CD4-positive, alpha-beta memory T cell (primary cell): ENCODE measurements around the gene SERPING1. TPM values are rescaled to one million over a fixed set of nuclear protein-coding genes. Genes with fewer than 3 reads are reported as not detected.

Experiments
- CTCF ChIA-PET: fragments of 350-600 bp; sonication (Branson Sonifier 250); formaldehyde crosslinking; loops from one replicate; lab custom pipeline; 2021; ENCODE audit warnings: inconsistent platforms; ENCODE audit not compliant: partially characterized antibody; lab: Charles Lee
- POLR2A ChIA-PET: fragments of 350-600 bp; sonication (Branson Sonifier 250); formaldehyde crosslinking; loops from one replicate; lab custom pipeline; 2021; ENCODE audit not compliant: partially characterized antibody; lab: Charles Lee
- DNase-seq, 5 donors: peaks; one replicate each; pipeline versions ENCODE4 v3.0.0 to v3.0.0-alpha.2; 2020 to 2022; ENCODE audit warnings: mixed read lengths in 1 of 5
- H3K27ac ChIP-seq: one replicate; pipeline ENCODE4 v1.7.0; 2013; ENCODE audit warnings: low read depth, low read length
- H3K27me3 ChIP-seq: 2 replicates; pipeline ENCODE4 v1.7.0; 2013; ENCODE audit warnings: mild to moderate bottlenecking, low read length, moderate library complexity; ENCODE audit not compliant: insufficient read depth
- H3K36me3 ChIP-seq: 2 replicates; pipeline ENCODE4 v1.7.0; 2013; ENCODE audit warnings: mild to moderate bottlenecking, low read length, moderate library complexity; ENCODE audit not compliant: insufficient read depth
- H3K4me1 ChIP-seq: 2 replicates; pipeline ENCODE4 v1.7.0; 2013; ENCODE audit warnings: mild to moderate bottlenecking, low read length, moderate library complexity; ENCODE audit not compliant: insufficient read depth
- H3K4me3 ChIP-seq, 2 donors: one replicate each; pipeline ENCODE4 v1.7.0; 2013; ENCODE audit warnings: low read length in 2 of 2, mild to moderate bottlenecking in 1 of 2
- H3K9me3 ChIP-seq, 2 donors: one replicate each; pipeline ENCODE4 v1.7.0; 2013; ENCODE audit warnings: low read length in 2 of 2, control low read depth in 1 of 2; ENCODE audit not compliant: control insufficient read depth in 1 of 2
- H3K27ac Mint-ChIP-seq, 7 donors: one replicate each; pipeline ENCODE4 v1.8.0; 2020 to 2021; ENCODE audit warnings: mixed read lengths in 7 of 7, mild to moderate bottlenecking in 6 of 7, inconsistent platforms in 3 of 7, moderate library complexity in 3 of 7
- H3K27me3 Mint-ChIP-seq, 2 donors: one replicate each; pipeline ENCODE4 v1.8.0; 2020 to 2021; ENCODE audit warnings: mixed read lengths in 2 of 2
- H3K36me3 Mint-ChIP-seq, 2 donors: one replicate each; pipeline ENCODE4 v1.8.0; 2020 to 2021; ENCODE audit warnings: mixed read lengths in 2 of 2, inconsistent platforms in 1 of 2, mild to moderate bottlenecking in 1 of 2
- H3K4me1 Mint-ChIP-seq, 4 donors: one replicate each; pipeline ENCODE4 v1.8.0; 2020 to 2021; ENCODE audit warnings: mixed read lengths in 4 of 4, mild to moderate bottlenecking in 1 of 4
- H3K4me3 Mint-ChIP-seq, 8 donors: one replicate each; pipeline ENCODE4 v1.8.0; 2020 to 2021; ENCODE audit warnings: mixed read lengths in 8 of 8, mild to moderate bottlenecking in 7 of 8, moderate library complexity in 6 of 8, inconsistent platforms in 3 of 8
- H3K9me3 Mint-ChIP-seq, 8 donors: one replicate each; pipeline ENCODE4 v1.8.0; 2020 to 2021; ENCODE audit warnings: mixed read lengths in 8 of 8, mild to moderate bottlenecking in 5 of 8, inconsistent platforms in 3 of 8, moderate library complexity in 1 of 8
- intact Hi-C: fragments of 100-400 bp; cut with micrococcal nuclease; formaldehyde crosslinking; loops from one replicate; pipeline ENCODE4 v1.15.1; 2023
- polyA plus RNA-seq, 2 donors: library from polyadenylated mRNA; unstranded; fragments of 300-500 nt; fragmentation: Illumina TruSeq; gene quantifications; one replicate each; pipeline ENCODE4 v1.2.3, GENCODE V29; 2021
- total RNA-seq, 2 experiments: library from RNA; stranded (reverse); gene quantifications; one replicate each; pipeline ENCODE4 v1.2.3, GENCODE V29; 2021

Gene SERPING1
- total and polyA plus RNA-seq, 4 experiments from 2014 or later, result not detected

GRCh38 chr11:57656885-57657193 is 59.4 kb downstream of the SERPING1 start:
- Histone ChIP-seq H3K9me3 (no peaks in the 10 kb centered on the region), H3K36me3 (peaks cover 11% of the 10 kb centered on the region), H3K4me3 (peak overlapping the region; percentile 28 to 91), H3K27ac (peak overlapping the region; percentile 84), H3K27me3 (no peaks in the 10 kb centered on the region), H3K4me1 (peaks cover 16% of the 10 kb centered on the region)
- Mint-ChIP-seq H3K27ac (peak overlapping the region; percentile 86 to 100 (median 97)), H3K9me3 (peaks cover 0 to 2% (median 0%) of the 10 kb centered on the region in 8 donors), H3K27me3 (no peaks in the 10 kb centered on the region), H3K4me1 (peaks cover 15 to 30% (median 25%) of the 10 kb centered on the region in 4 donors), H3K4me3 (peak overlapping the region; percentile 94 to 100 (median 98)), H3K36me3 (peaks cover 17 to 29% of the 10 kb centered on the region in 2 donors)
- intact Hi-C loops, result loop anchor here (1.0 kb wide), 7 partner anchors 8 to 921 kb away; partner anchors contain the start of genes MED19, SELENOH, TIMM10 and TMX2
- POLR2A ChIA-PET, result interaction anchor here (0.7 to 4.4 kb wide), 8 partner anchors 8 to 143 kb away, joined by 3 to 33 read pairs (median 4); partner anchors contain the start of genes SELENOH, TIMM10, UBE2L6 and ZDHHC5
- CTCF ChIA-PET, result interaction anchor here (0.6 to 4.2 kb wide), 5 partner anchors 13 to 144 kb away, joined by 4 to 16 read pairs (median 11); partner anchors contain the start of gene UBE2L6
- no peak for DNase-seq

- H3K36me3 ChIP-seq, result peaks cover 11% of the 10 kb centered on the region
- no peaks in the 10 kb centered on the region for H3K9me3 ChIP-seq
- peaks cover 21 to 33% of the 10 kb centered on the region in 2 donors for H3K36me3 Mint-ChIP-seq
- no peaks in the 10 kb centered on the region for H3K27me3 Mint-ChIP-seq
- POLR2A ChIA-PET, result interaction anchor here (0.7 to 4.4 kb wide), 8 partner anchors 9 to 143 kb away, joined by 3 to 33 read pairs (median 4); partner anchors contain the start of genes SELENOH, TIMM10, UBE2L6 and ZDHHC5
- peak within 1 kb of the TSS; percentile 84 for H3K27ac ChIP-seq
- peak within 1 kb of the TSS; percentile 91 to 96 for H3K4me3 ChIP-seq
- CTCF ChIA-PET, result interaction anchor here (0.6 to 4.2 kb wide), 8 partner anchors 9 to 144 kb away, joined by 4 to 16 read pairs (median 8); partner anchors contain the start of gene UBE2L6
- peak within 1 kb of the TSS; percentile 94 to 100 (median 98) for H3K4me3 Mint-ChIP-seq
- no peaks in the 10 kb centered on the region for H3K27me3 ChIP-seq
- peaks cover 16% of the 10 kb centered on the region for H3K4me1 ChIP-seq
- DNase-seq, result peak; percentile 98 to 99 (median 98)
- intact Hi-C loops, result loop anchor here (1.0 kb wide), 7 partner anchors 8 to 921 kb away; partner anchors contain the start of genes MED19, SELENOH, TIMM10 and TMX2
- H3K27ac Mint-ChIP-seq, result peak within 1 kb of the TSS; percentile 86 to 100 (median 97)
- H3K9me3 Mint-ChIP-seq, result peaks cover 0 to 2% (median 0%) of the 10 kb centered on the region in 8 donors
- H3K4me1 Mint-ChIP-seq, result peaks cover 15 to 30% (median 27%) of the 10 kb centered on the region in 4 donors
These were observed 59.9 kb downstream of the SERPING1 start, which contains the start of gene CLP1 for GRCh38 chr11:57657194-57658022. TSS of gene CLP1 (plus strand) at chr11:57657762. CDS start at chr11:57659477, 1,715 bp downstream.

- peaks cover 17 to 30% (median 27%) of the 10 kb centered on the region in 4 donors for H3K4me1 Mint-ChIP-seq
- peaks cover 0 to 2% (median 0%) of the 10 kb centered on the region in 8 donors for H3K9me3 Mint-ChIP-seq
- no peak for DNase-seq
- H3K27me3 ChIP-seq, result no peaks in the 10 kb centered on the region
- peaks cover 26 to 38% of the 10 kb centered on the region in 2 donors for H3K36me3 Mint-ChIP-seq
- H3K4me3 Mint-ChIP-seq, result peak overlapping the region; percentile 94 to 100 (median 98)
- intact Hi-C loops, result no loop called here
- peak overlapping the region; percentile 84 for H3K27ac ChIP-seq
- no peaks in the 10 kb centered on the region for H3K9me3 ChIP-seq
- CTCF ChIA-PET, result interaction anchor here (0.6 to 2.6 kb wide), 4 partner anchors 9 to 142 kb away, joined by 3 to 9 read pairs (median 5); no protein-coding TSS in a partner anchor
- peak overlapping the region; percentile 86 to 100 (median 97) for H3K27ac Mint-ChIP-seq
- peaks cover 16% of the 10 kb centered on the region for H3K4me1 ChIP-seq
- POLR2A ChIA-PET, result interaction anchor here (1.0 to 4.4 kb wide), 5 partner anchors 10 to 128 kb away, joined by 3 to 33 read pairs (median 4); partner anchors contain the start of genes SELENOH, TIMM10, UBE2L6 and ZDHHC5
- no peaks in the 10 kb centered on the region for H3K27me3 Mint-ChIP-seq
- peaks cover 11% of the 10 kb centered on the region for H3K36me3 ChIP-seq
- peak overlapping the region; percentile 91 to 96 for H3K4me3 ChIP-seq
These were observed 60.5 kb downstream of the SERPING1 start for GRCh38 chr11:57658023-57658361.

- Mint-ChIP-seq H3K4me3 (peak overlapping the region in 1 of 8 donors; percentile 21), H3K36me3 (peaks cover 26 to 38% of the 10 kb centered on the region in 2 donors), H3K4me1 (peaks cover 17 to 30% (median 27%) of the 10 kb centered on the region in 4 donors), H3K27ac (no peak overlapping the region), H3K9me3 (peaks cover 0 to 4% (median 0%) of the 10 kb centered on the region in 8 donors), H3K27me3 (no peaks in the 10 kb centered on the region)
- ChIA-PET POLR2A (interaction anchor here (1.2 to 4.4 kb wide), 3 partner anchors 8 to 53 kb away, joined by 3 to 33 read pairs (median 3); partner anchors contain the start of genes TMX2 and ZDHHC5), CTCF (interaction anchor here (1.6 to 2.6 kb wide), 2 partner anchors 15 to 141 kb away, joined by 5 to 9 read pairs; no protein-coding TSS in a partner anchor)
- Histone ChIP-seq H3K36me3 (peaks cover 11% of the 10 kb centered on the region), H3K9me3 (no peaks in the 10 kb centered on the region), H3K27me3 (no peaks in the 10 kb centered on the region), H3K4me3 (no peak overlapping the region), H3K27ac (no peak overlapping the region), H3K4me1 (peaks cover 16% of the 10 kb centered on the region)
- intact Hi-C loops, result no loop called here
- DNase-seq, result no peak
These were observed 62.2 kb downstream of the SERPING1 start for GRCh38 chr11:57659669-57660068.

- H3K4me1 Mint-ChIP-seq, result peaks cover 23 to 37% (median 25%) of the 10 kb centered on the region in 4 donors
- peak overlapping the region in 1 of 8 donors; percentile 4 for H3K4me3 Mint-ChIP-seq
- H3K4me1 ChIP-seq, result peaks cover 17% of the 10 kb centered on the region
- H3K27ac Mint-ChIP-seq, result peak overlapping the region in 2 of 7 donors; percentile 29 to 54
- DNase-seq, result no peak
- CTCF ChIA-PET, result interaction anchor here (1.5 kb wide), 1 partner anchor 138 kb away, joined by 5 read pairs; no protein-coding TSS in a partner anchor
- H3K27me3 ChIP-seq, result no peaks in the 10 kb centered on the region
- POLR2A ChIA-PET, result no interaction called here
- peaks cover 0 to 13% (median 0%) of the 10 kb centered on the region in 8 donors for H3K9me3 Mint-ChIP-seq
- H3K27me3 Mint-ChIP-seq, result peaks cover 0 to 5% of the 10 kb centered on the region in 2 donors
- H3K36me3 ChIP-seq, result peaks cover 11% of the 10 kb centered on the region
- H3K4me3 ChIP-seq, result no peak overlapping the region
- peaks cover 26 to 47% of the 10 kb centered on the region in 2 donors for H3K36me3 Mint-ChIP-seq
- H3K27ac ChIP-seq, result no peak overlapping the region
- intact Hi-C loops, result no loop called here
- H3K9me3 ChIP-seq, result no peaks in the 10 kb centered on the region
These were observed 65.4 kb downstream of the SERPING1 start for GRCh38 chr11:57662893-57663292.

GRCh38 chr11:57663975-57664374 is 66.5 kb downstream of the SERPING1 start:
- no peak for DNase-seq
- Mint-ChIP-seq H3K27ac (peak overlapping the region in 1 of 7 donors; percentile 87), H3K9me3 (peaks cover 0 to 13% (median 0%) of the 10 kb centered on the region in 8 donors), H3K4me3 (no peak overlapping the region), H3K27me3 (peaks cover 0 to 5% of the 10 kb centered on the region in 2 donors), H3K36me3 (peaks cover 23 to 46% of the 10 kb centered on the region in 2 donors), H3K4me1 (peaks cover 20 to 36% (median 21%) of the 10 kb centered on the region in 4 donors)
- peaks cover 13% of the 10 kb centered on the region for H3K4me1 ChIP-seq
- intact Hi-C loops, result no loop called here
- ChIA-PET POLR2A (no interaction called here), CTCF (interaction anchor here (1.7 kb wide), 1 partner anchor 137 kb away, joined by 7 read pairs; no protein-coding TSS in a partner anchor)
- H3K36me3 ChIP-seq, result peaks cover 11% of the 10 kb centered on the region
- H3K27me3 ChIP-seq, result no peaks in the 10 kb centered on the region
- H3K4me3 ChIP-seq, result no peak overlapping the region
- no peak overlapping the region for H3K27ac ChIP-seq
- H3K9me3 ChIP-seq, result no peaks in the 10 kb centered on the region
